GM12892 (cell line): Measurements from ENCODE around the gene CBLL1.

Experiments used
- DNase-seq: peaks from one replicate; pipeline ENCODE4 v3.0.0; 2011; ENCODE audit not compliant: insufficient read length
- FAIRE-seq: peaks from 2 replicates; lab custom pipeline; 2011; peaks lifted over from hg19 to GRCh38; lab: Jason Lieb, UNC
- POLR2A ChIP-seq: IDR thresholded peaks from 2 replicates; pipeline ENCODE4 v1.6.1; 2011; ENCODE audit warnings: low read depth, low read length, control low read depth
- POLR2AphosphoS5 ChIP-seq: IDR thresholded peaks from 2 replicates; pipeline ENCODE4 v1.6.1; 2011; ENCODE audit warnings: low read depth, low read length, control low read depth
- TAF1 ChIP-seq: IDR thresholded peaks from 2 replicates; pipeline ENCODE4 v1.6.1; 2011; ENCODE audit warnings: low read depth, mild to moderate bottlenecking, control low read depth, low read length, borderline replicate concordance

The CBLL1 gene

DNA sequence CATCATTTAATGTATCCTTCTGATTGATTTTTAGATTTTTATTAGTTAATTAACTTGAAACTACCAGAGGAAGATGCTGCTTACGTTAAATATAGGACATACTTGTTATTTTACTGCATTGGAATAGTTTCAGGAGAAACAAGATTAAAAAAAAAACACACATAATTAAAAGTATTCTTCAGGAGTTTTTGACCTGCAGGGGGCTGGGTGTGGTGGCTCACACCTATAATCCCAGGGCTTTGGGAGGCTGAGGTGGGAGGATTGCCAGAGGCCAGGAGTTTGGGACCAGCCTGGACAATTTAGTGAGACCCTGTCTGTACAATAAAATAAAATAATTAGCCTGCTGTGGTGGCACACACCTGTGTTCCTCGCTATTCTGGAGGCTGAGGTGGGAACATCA is 10.7 kb downstream of the CBLL1 start:
- DNase-seq (no peak), FAIRE-seq (no peak)
- TF ChIP-seq POLR2A: no peak
- no peak for TF ChIP-seq POLR2AphosphoS5
- no peak for TF ChIP-seq TAF1

GRCh38 chr7:107758667-107759066 is 14.7 kb downstream of the CBLL1 start:
- no peak for TF ChIP-seq TAF1
- no peak for TF ChIP-seq POLR2A
- DNase-seq (no peak), FAIRE-seq (no peak)

DNA sequence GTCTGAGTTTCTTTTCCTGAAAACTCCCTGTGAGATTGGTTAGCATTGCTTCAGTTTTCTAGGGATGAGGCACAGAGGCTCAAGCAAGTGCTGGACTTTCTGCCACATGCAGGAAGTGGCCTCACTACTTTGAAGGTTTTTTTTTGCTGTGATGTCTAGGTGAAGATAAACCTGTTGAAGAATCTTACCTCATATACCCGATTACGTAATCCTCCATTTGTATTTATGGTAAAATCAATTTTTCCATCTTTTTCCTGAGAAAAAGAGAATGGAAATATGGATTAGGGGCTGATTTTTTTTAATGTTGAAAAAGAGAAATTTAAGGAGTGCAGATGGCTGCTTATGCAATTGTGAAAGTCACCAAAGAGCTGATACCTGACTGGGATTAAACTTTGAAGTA is 23.4 kb downstream of the CBLL1 start:
- FAIRE-seq (no peak), DNase-seq (no peak)
- no peak for TF ChIP-seq TAF1
- no peak for TF ChIP-seq POLR2A
- no peak for TF ChIP-seq POLR2AphosphoS5

GRCh38 chr7:107768263-107768662 is 24.3 kb downstream of the CBLL1 start:
- FAIRE-seq (no peak), DNase-seq (no peak)
- TF ChIP-seq TAF1: no peak
- no peak for TF ChIP-seq POLR2A
- TF ChIP-seq POLR2AphosphoS5: no peak

DNA sequence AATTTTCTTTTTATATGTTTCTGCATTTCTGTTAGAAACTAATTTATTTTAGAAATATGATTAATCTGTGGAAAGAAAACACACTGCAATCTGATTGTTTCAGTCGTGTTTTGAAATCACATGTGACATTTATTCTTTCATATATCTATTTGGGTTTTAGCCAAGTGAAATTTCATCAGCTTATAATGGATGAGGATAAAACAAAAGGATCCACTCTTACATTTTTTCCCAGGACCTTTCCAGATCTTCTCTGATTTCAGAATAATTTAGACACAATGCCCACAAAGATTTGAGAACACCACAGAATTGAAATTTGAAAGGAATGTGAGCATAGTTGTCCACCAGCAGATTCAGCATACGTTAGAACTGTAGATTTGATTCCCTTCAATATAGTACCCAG is 29.1 kb downstream of the CBLL1 start:
- TF ChIP-seq POLR2AphosphoS5 (no peak), POLR2A (no peak), TAF1 (no peak)
- DNase-seq (no peak), FAIRE-seq (no peak)

GRCh38 chr7:107777702-107778101 is 33.8 kb downstream of the CBLL1 start:
- no peak for FAIRE-seq
- TF ChIP-seq POLR2AphosphoS5 (no peak), POLR2A (no peak), TAF1 (no peak)
- no peak for DNase-seq

GRCh38 chr7:107778283-107778682 is 34.3 kb downstream of the CBLL1 start:
- TF ChIP-seq POLR2A (no peak), POLR2AphosphoS5 (no peak), TAF1 (no peak)
- FAIRE-seq: no peak

GRCh38 chr7:107779647-107780099 is 35.7 kb downstream of the CBLL1 start:
- FAIRE-seq (no peak), DNase-seq (no peak)
- TF ChIP-seq POLR2A (no peak), TAF1 (no peak), POLR2AphosphoS5 (no peak)

More at GRCh38 chr7:107778283-107778682, 34.3 kb downstream of the CBLL1 start:
- DNase-seq: no peak

DNA sequence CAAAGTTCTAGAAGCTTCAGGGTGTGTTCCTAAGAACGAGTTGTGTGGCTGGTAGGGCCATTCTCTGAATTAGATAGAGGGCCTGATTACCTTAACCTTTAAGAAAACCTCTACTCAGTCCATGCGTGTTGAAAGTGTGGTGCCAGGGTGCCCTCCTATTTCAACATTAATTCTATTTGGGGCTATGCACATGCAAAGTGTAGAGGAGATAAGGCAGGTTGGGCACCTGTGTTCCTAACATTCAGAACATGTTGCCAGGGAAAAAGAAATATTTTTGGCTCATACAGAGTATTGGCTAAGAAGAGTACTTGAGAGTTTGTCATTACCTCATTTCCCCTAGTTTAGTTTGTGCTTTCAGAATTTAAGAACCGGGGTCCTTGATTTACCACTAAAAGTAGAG is 38.4 kb downstream of the CBLL1 start:
- FAIRE-seq: no peak
- TF ChIP-seq POLR2AphosphoS5 (no peak), TAF1 (no peak), POLR2A (no peak)
- DNase-seq: no peak

DNA sequence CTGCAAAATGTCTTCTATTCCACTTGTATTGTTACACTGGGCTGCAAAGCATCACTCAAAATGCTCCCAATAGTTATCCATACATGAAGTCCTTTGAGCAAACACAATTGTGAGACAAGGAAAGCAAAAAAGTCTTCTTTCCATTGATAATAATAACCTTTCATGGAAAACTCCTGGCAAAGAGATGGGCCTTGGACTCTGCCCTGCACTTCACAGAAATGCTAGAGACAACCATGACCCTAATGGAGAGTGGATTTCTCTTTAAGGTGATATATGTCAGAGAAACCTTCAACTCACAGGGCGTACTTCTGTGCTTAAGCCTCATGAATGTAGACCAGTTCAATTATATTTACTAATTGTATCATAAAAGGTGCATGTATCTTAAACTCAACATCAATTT is 39.7 kb downstream of the CBLL1 start:
- DNase-seq (no peak), FAIRE-seq (no peak)
- TF ChIP-seq POLR2A (no peak), POLR2AphosphoS5 (no peak), TAF1 (no peak)

GRCh38 chr7:107785170-107785569 is 41.2 kb downstream of the CBLL1 start:
- no peak for TF ChIP-seq POLR2A
- no peak for TF ChIP-seq TAF1
- TF ChIP-seq POLR2AphosphoS5: no peak
- DNase-seq (no peak), FAIRE-seq (no peak)

- no peak for DNase-seq
- TF ChIP-seq POLR2AphosphoS5 (no peak), TAF1 (no peak), POLR2A (no peak)
- no peak for FAIRE-seq
These were observed 42.0 kb downstream of the CBLL1 start for GRCh38 chr7:107785926-107786325.
